T-cell (primary cell): ENCODE results near the gene RNF11. TPM values are rescaled to one million over a fixed set of nuclear protein-coding genes. Genes with fewer than 3 reads are reported as not detected.

Experiments used
- ATAC-seq, 4 experiments: fragments of 200-7000 bp in 3 of 4; fragments of 150-1000 bp in 1 of 4; cut with Tn5 transposase; replicated peaks in 1 of 4; 1 replicate in 3 of 4; 2 replicates in 1 of 4; pipeline ENCODE4 v1.10.0; 2021; ENCODE audit warnings: moderate library complexity in 3 of 4, mild to moderate bottlenecking in 2 of 4, moderate number of reproducible peaks in 1 of 4
- CTCF ChIA-PET, 2 donors: fragments of 300-600 bp; sonication (Branson Sonifier 250); formaldehyde crosslinking; loops; one replicate each; lab custom pipeline; 2022; ENCODE audit warnings: antibody characterized with exemption in 2 of 2; lab: Charles Lee
- POLR2A ChIA-PET, 2 donors: fragments of 300-600 bp; sonication (Branson Sonifier 250); formaldehyde crosslinking; loops; one replicate each; lab custom pipeline; 2022; ENCODE audit warnings: antibody characterized with exemption in 2 of 2; lab: Charles Lee
- DNase-seq, 35 experiments: peaks; one replicate each; pipeline versions ENCODE4 v3.0.0 to v3.0.0-alpha.2; 2013 to 2023
- H3K27ac ChIP-seq: one replicate; pipeline ENCODE4 v1.5.1; 2013; ENCODE audit warnings: low read length
- H3K27me3 ChIP-seq, 2 experiments: replicated peaks in 1 of 2; 1 replicate in 1 of 2; 2 replicates in 1 of 2; pipeline versions ENCODE4 v1.6.1 to v1.7.0; 2013; ENCODE audit warnings: low read length in 1 of 2, mixed read lengths in 1 of 2; ENCODE audit not compliant: control insufficient read depth in 2 of 2, insufficient read depth in 2 of 2; ENCODE audit errors: extremely low read depth in 1 of 2
- H3K36me3 ChIP-seq, 2 donors: 1 replicate in 1 of 2; 2 replicates in 1 of 2; pipeline versions ENCODE4 v1.6.1 to v1.7.0; 2013; ENCODE audit warnings: low read length in 1 of 2; ENCODE audit not compliant: control insufficient read depth in 2 of 2, insufficient read depth in 1 of 2; ENCODE audit errors: extremely low read depth in 1 of 2
- H3K4me1 ChIP-seq, 2 experiments: 1 replicate in 1 of 2; 2 replicates in 1 of 2; pipeline versions ENCODE4 v1.6.1 to v1.7.0; 2013; ENCODE audit warnings: low read length in 2 of 2, mixed read lengths in 1 of 2; ENCODE audit not compliant: insufficient read depth in 2 of 2, control insufficient read depth in 1 of 2; ENCODE audit errors: extremely low read depth in 1 of 2
- H3K4me3 ChIP-seq, 2 donors: 1 replicate in 1 of 2; 2 replicates in 1 of 2; pipeline versions ENCODE4 v1.5.1 to v1.7.0; 2013; ENCODE audit warnings: mild to moderate bottlenecking in 2 of 2, low read length in 1 of 2, moderate library complexity in 1 of 2; ENCODE audit not compliant: control insufficient read depth in 1 of 2; ENCODE audit errors: extremely low read depth in 1 of 2
- H3K9me3 ChIP-seq: 2 replicates; pipeline ENCODE4 v1.7.0; 2013
- H3K27ac Mint-ChIP-seq, 2 donors: one replicate each; pipeline ENCODE4 v1.8.0; 2020 to 2021; ENCODE audit warnings: mild to moderate bottlenecking in 2 of 2, mixed read lengths in 2 of 2
- H3K27me3 Mint-ChIP-seq, 2 donors: one replicate each; pipeline ENCODE4 v1.8.0; 2021 to 2022; ENCODE audit warnings: mixed read lengths in 2 of 2
- H3K36me3 Mint-ChIP-seq: one replicate; pipeline ENCODE4 v1.8.0; 2021; ENCODE audit warnings: mixed read lengths
- H3K4me1 Mint-ChIP-seq, 3 donors: one replicate each; pipeline ENCODE4 v1.8.0; 2020 to 2022; ENCODE audit warnings: mixed read lengths in 3 of 3, mild to moderate bottlenecking in 1 of 3
- H3K4me3 Mint-ChIP-seq, 3 donors: one replicate each; pipeline ENCODE4 v1.8.0; 2020 to 2022; ENCODE audit warnings: mild to moderate bottlenecking in 3 of 3, mixed read lengths in 3 of 3, moderate library complexity in 3 of 3
- H3K9me3 Mint-ChIP-seq, 3 donors: one replicate each; pipeline ENCODE4 v1.8.0; 2020 to 2022; ENCODE audit warnings: mixed read lengths in 3 of 3
- WGBS: methylation state at CpG from one replicate; pipeline ENCODE4 v1.1.5; 2013; ENCODE audit warnings: missing lambda C conversion rate; ENCODE audit not compliant: insufficient coverage; 5-methylcytosine and 5-hydroxymethylcytosine counted together
- total RNA-seq, 35 experiments: library from RNA in 6 of 35; stranded (reverse) in 6 of 35; fragments of 120-200 nt in 1 of 35; gene quantifications; one replicate each; pipeline versions ENCODE4 v1.2.1 to v1.2.4 and lab custom pipeline; 2013 to 2026

Gene RNF11
- total RNA-seq (10 to 100 TPM; 33.3 to 66.0 (median 39.8) TPM), total RNA-seq (lab: John Stamatoyannopoulos, UW) (42.3 to 174 (median 84.1) reads per million in 29 experiments)
- 51.8 TPM for total RNA-seq (2013)

GRCh38 chr1:51235673-51236530, at the start of gene RNF11:
TSS of gene RNF11 (plus strand) at chr1:51236273. CDS start at chr1:51236757, 484 bp downstream.
- Mint-ChIP-seq H3K9me3 (no peaks in the 10 kb centered on the region), H3K27ac (peak within 1 kb of the TSS; percentile 97 to 99), H3K4me1 (peaks cover 22 to 39% (median 38%) of the 10 kb centered on the region in 3 donors), H3K36me3 (peaks cover 6% of the 10 kb centered on the region), H3K27me3 (no peaks in the 10 kb centered on the region), H3K4me3 (peak within 1 kb of the TSS in 2 of 3 donors; percentile 96 to 97)
- peak; percentile 95 to 98 (median 96) for ATAC-seq
- ChIA-PET POLR2A (interaction anchor here (0.5 to 1.2 kb wide), 7 partner anchors 18 to 1684 kb away, joined by 3 to 8 read pairs (median 4); no protein-coding TSS in a partner anchor), CTCF (interaction anchor here in 1 of 2 donors (0.7 to 1.1 kb wide), 5 partner anchors 43 to 1313 kb away, joined by 3 to 6 read pairs (median 5); no protein-coding TSS in a partner anchor)
- peak within 1 kb of the TSS; percentile 78 to 91 for H3K4me3 ChIP-seq
- WGBS: under 1% methylated on average over 45 of the region's 57 CpGs
- no peaks in the 10 kb centered on the region for H3K9me3 ChIP-seq
- peak within 1 kb of the TSS; percentile 91 for H3K27ac ChIP-seq
- H3K27me3 ChIP-seq: no peaks in the 10 kb centered on the region
- no peaks in the 10 kb centered on the region for H3K36me3 ChIP-seq
- peaks cover 19 to 32% of the 10 kb centered on the region in 2 experiments for H3K4me1 ChIP-seq
- DNase-seq: peak; percentile 81 to 97 (median 90)

- Histone ChIP-seq H3K4me1 (no peaks in the 10 kb centered on the region), H3K27ac (no peak overlapping the region), H3K4me3 (no peak overlapping the region), H3K27me3 (peaks cover 0 to 2% of the 10 kb centered on the region in 2 experiments), H3K9me3 (no peaks in the 10 kb centered on the region), H3K36me3 (no peaks in the 10 kb centered on the region)
- no peak for ATAC-seq
- Mint-ChIP-seq H3K4me1 (no peaks in the 10 kb centered on the region), H3K27me3 (no peaks in the 10 kb centered on the region), H3K27ac (no peak overlapping the region), H3K9me3 (no peaks in the 10 kb centered on the region), H3K36me3 (no peaks in the 10 kb centered on the region), H3K4me3 (no peak overlapping the region)
- ChIA-PET CTCF (interaction anchor here (0.7 to 6.2 kb wide), 8 partner anchors 8 to 436 kb away, joined by 3 to 65 read pairs (median 6); no protein-coding TSS in a partner anchor), POLR2A (interaction anchor here in 1 of 2 donors (0.6 kb wide), 1 partner anchor 21 kb away, joined by 3 read pairs; no protein-coding TSS in a partner anchor)
- no peak for DNase-seq
Observed at GRCh38 chr1:51188230-51188629, 47.8 kb upstream of the RNF11 start.

DNA sequence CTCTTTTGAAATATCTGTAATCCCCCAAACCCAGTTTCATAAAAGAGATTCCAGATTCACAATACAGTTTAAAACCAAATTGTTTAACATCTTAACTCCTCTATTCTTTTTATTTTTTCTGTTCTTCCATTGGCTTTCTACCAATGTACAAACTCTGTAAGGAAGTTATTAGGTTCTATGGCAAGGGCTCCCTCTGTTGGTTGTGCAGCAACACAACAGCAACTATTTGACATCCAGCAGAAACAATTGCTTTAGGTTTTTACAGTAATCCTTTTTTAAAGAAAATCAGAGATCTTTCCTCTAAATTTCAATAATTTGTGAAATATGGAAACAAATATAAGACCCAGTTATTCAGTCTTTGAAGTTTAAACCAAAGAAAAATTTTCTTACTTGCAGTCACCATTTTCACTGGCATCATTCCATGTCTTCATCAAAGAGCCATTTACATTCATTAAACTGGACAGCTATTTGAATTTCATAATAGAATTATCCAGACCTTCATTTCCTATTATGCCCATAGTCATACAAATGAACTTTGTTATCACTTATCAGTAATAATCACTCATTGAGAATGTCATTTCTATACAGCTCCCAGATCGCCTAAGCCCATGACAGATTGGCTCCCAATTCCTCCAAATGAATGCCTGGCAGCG, 46.5 kb upstream of the RNF11 start:
- ATAC-seq: peak in 3 of 4 experiments; percentile 32 to 50 (median 38)

GRCh38 chr1:51190961-51191360, 45.1 kb upstream of the RNF11 start:
- Mint-ChIP-seq H3K4me1 (no peaks in the 10 kb centered on the region), H3K4me3 (no peak overlapping the region), H3K27ac (no peak overlapping the region), H3K27me3 (no peaks in the 10 kb centered on the region), H3K9me3 (no peaks in the 10 kb centered on the region), H3K36me3 (no peaks in the 10 kb centered on the region)
- no peaks in the 10 kb centered on the region for H3K27me3 ChIP-seq
- H3K4me3 ChIP-seq: no peak overlapping the region
- no peaks in the 10 kb centered on the region for H3K9me3 ChIP-seq
- no CpG with 5 or more reads among the region's 1 CpG for WGBS
- ChIA-PET CTCF (interaction anchor here (0.6 to 6.2 kb wide), 14 partner anchors 9 to 417 kb away, joined by 3 to 62 read pairs (median 4); no protein-coding TSS in a partner anchor), POLR2A (no interaction called here)
- H3K36me3 ChIP-seq: no peaks in the 10 kb centered on the region
- no peaks in the 10 kb centered on the region for H3K4me1 ChIP-seq
- H3K27ac ChIP-seq: no peak overlapping the region
- no peak for DNase-seq
- no peak for ATAC-seq

More for the DNA sequence above, 46.5 kb upstream of the RNF11 start:
- no peaks in the 10 kb centered on the region for H3K9me3 Mint-ChIP-seq
- H3K4me3 Mint-ChIP-seq: no peak overlapping the region
- Histone ChIP-seq H3K27ac (no peak overlapping the region), H3K36me3 (no peaks in the 10 kb centered on the region), H3K9me3 (no peaks in the 10 kb centered on the region), H3K4me3 (no peak overlapping the region), H3K27me3 (no peaks in the 10 kb centered on the region), H3K4me1 (no peaks in the 10 kb centered on the region)
- DNase-seq: peak in 29 of 35 experiments; percentile 2 to 75 (median 23)
- H3K4me1 Mint-ChIP-seq: no peaks in the 10 kb centered on the region
- H3K36me3 Mint-ChIP-seq: no peaks in the 10 kb centered on the region
- H3K27me3 Mint-ChIP-seq: no peaks in the 10 kb centered on the region
- CTCF ChIA-PET: interaction anchor here (0.5 to 6.2 kb wide), 19 partner anchors 9 to 415 kb away, joined by 3 to 65 read pairs (median 5); no protein-coding TSS in a partner anchor
- no peak overlapping the region for H3K27ac Mint-ChIP-seq
- POLR2A ChIA-PET: interaction anchor here in 1 of 2 donors (0.5 kb wide), 1 partner anchor 404 kb away, joined by 7 read pairs; no protein-coding TSS in a partner anchor
- WGBS: 75% methylated on average over 2 of the region's 2 CpGs

DNA sequence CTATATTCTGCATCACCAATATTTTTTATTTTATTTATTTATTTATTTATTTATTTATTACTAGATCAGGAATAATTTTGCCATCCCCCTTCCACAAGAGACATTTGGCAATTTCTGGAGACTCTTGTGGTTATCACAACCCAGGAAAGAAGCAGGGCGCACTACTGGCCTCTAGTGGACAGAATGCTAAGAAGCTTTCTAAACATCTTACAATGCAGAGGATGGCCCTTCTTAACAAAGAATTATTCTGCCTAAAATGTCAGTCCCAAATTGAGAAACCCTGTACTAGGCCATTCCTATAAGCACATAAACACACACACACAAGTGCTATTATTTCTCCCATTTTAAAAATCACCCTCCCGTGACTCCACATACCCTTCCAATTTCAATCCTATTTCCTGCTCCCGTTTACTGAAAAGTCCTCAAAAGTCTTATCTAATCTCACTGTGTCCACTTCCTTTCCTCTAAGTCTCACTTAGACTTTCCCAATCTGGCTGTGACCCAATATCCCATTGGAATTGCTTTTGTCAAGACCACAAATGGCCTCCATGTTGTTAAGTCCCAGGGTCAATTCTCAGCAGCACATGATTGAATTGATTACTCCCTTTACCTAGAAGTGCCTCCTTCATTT, 43.7 kb upstream of the RNF11 start:
- CTCF ChIA-PET: interaction anchor here (0.5 to 6.2 kb wide), 15 partner anchors 10 to 418 kb away, joined by 3 to 62 read pairs (median 4); partner anchors contain the start of gene RNF11 (in 1 of the 2)
- DNase-seq: peak in 30 of 35 experiments; percentile 3 to 72 (median 36)
- Histone ChIP-seq H3K36me3 (no peaks in the 10 kb centered on the region), H3K4me3 (no peak overlapping the region), H3K4me1 (no peaks in the 10 kb centered on the region), H3K9me3 (no peaks in the 10 kb centered on the region), H3K27me3 (no peaks in the 10 kb centered on the region), H3K27ac (no peak overlapping the region)
- no peaks in the 10 kb centered on the region for H3K36me3 Mint-ChIP-seq
- no peak overlapping the region for H3K27ac Mint-ChIP-seq
- H3K9me3 Mint-ChIP-seq: no peaks in the 10 kb centered on the region
- 59% methylated on average over 3 of the region's 3 CpGs for WGBS
- H3K4me1 Mint-ChIP-seq: no peaks in the 10 kb centered on the region
- POLR2A ChIA-PET: no interaction called here
- ATAC-seq: peak in 1 of 4 experiments; percentile 50
- H3K27me3 Mint-ChIP-seq: no peaks in the 10 kb centered on the region
- H3K4me3 Mint-ChIP-seq: no peak overlapping the region
